Measurements from ENCODE around the gene FRMD4A.
"Not testable (repeated sequence)": the region's sequence is repeated elsewhere in the genome, so short reads cannot be mapped to it uniquely, and the experiment has no call there.

The FRMD4A gene

DNA sequence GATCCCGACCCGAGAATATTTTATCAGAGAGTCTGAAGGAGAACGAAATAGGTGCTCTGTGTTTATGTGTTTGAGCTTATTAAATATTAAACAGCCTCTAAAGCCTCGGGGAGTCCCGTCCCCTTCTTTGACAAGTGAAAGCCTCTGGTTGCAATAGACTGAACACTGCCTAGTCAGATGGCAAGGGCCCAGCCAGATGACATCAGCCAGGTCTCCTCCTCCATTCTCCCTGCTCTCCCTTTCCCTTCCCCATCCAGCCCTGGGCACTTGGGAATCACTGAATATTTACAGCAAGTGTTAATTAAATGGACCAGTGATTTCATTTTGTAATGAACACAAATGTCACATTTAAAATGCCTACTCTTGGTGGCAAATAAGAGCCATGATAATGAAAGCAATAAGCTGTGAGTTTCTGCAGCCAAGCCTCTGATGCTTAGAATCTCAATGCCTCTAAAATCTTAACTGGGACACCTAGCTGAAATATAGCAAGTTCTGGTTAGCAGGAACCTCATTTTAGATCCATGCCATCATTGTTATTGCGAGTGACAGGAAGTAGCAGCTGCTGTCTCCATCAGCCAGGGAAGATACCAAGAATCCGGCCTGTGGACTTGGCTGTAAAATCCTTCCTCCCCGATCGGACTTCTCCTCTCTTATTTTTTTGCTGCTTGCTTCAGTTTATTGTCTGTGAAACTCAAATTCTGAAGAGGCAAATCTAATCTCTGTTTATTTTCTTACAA, 541.8 kb downstream of the FRMD4A start:
- no peak overlapping the region for H3K4me3 ChIP-seq (ENCODE audit: low read length)
- no peak for TF ChIP-seq ZNF274 (IDR thresholded peaks at IDR 0.05; ENCODE audit: low read depth, low read length)

DNA sequence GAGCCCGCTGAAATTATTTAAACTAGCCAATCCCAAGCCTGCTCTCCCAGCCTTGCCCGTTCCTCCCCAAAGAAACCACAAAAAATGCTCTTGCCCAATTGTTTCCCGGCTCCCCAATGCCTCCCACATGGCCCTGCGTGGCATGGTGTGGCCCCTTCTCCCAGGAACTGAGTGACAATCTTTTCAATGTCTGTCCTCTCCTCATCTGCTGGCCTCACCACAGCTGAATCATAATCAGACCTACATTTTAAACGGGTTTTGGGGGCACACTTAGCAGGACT, 542.5 kb downstream of the FRMD4A start:
- H3K4me3 ChIP-seq (ENCODE audit: low read length) = no peak overlapping the region
- no peak for TF ChIP-seq ZNF274 (IDR thresholded peaks at IDR 0.05; ENCODE audit: low read depth, low read length)

DNA sequence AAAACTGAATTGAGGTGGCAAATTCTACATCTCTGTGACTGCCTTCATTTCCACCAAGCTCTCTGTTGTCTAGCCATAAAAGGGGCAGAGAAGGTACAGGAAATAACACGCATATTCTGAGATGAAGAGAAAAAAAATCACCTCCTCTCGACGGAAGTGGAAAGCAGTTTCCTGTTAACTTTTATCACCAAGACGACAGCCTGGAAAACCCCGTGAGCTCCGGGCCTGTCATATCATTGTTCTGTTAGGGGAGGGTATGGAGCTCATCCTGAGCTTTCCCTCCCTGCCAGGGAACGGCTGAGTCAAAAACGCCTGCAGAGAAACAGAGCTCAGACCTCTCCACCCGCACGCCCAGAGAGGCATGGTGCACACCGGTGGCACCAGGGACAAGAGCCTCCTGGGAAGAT, 543.7 kb downstream of the FRMD4A start:
- TF ChIP-seq ZNF274 (IDR thresholded peaks at IDR 0.05; ENCODE audit: low read depth, low read length) = no peak
- H3K4me3 ChIP-seq (ENCODE audit: low read length) = peak overlapping the region; percentile 27; the same call in 1 of the 2 replicates

DNA sequence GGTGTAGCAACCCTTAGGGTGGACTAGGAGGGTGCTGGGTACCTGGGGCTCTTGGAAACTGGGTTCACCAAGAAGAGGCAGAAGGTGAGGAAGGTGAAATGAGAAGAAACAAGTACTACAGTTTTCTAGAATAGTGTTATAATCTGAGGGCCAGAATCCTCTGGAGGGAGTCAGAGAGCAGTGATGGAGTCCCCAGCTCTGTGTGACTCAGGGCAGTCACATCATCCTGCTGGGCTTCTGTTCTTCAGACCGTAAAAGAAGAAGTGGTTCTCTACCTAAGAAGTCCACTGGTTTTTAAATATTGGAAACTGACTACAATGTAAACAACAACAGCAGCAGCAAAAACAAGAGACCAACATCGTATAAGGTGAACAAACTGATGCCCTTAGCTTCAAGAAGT, 546.7 kb downstream of the FRMD4A start:
- no peak overlapping the region for H3K4me3 ChIP-seq (ENCODE audit: low read length)
- TF ChIP-seq ZNF274 (IDR thresholded peaks at IDR 0.05; ENCODE audit: low read depth, low read length) = no peak

DNA sequence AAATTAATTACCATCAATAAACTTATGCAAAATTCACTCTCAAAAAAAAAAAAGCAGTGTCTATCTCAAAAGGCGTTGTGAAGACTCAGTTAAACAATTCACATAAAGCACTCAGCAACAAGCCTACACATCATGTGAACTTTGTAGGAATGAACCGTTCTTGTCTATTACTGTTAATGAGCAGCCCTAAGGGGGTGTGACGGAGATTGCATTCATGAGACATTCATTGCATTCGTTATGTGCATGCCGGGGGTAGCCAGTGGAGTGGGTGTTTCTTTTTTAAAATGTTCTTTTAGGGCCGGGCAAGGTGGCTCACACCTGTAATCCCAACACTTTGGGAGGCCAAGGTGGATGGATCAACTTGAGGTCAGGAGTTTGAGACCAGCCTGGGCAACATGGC, 551.0 kb downstream of the FRMD4A start:
- TF ChIP-seq ZNF274 (IDR thresholded peaks at IDR 0.05; ENCODE audit: low read depth, low read length) = no peak
- no peak overlapping the region for H3K4me3 ChIP-seq (ENCODE audit: low read length)

DNA sequence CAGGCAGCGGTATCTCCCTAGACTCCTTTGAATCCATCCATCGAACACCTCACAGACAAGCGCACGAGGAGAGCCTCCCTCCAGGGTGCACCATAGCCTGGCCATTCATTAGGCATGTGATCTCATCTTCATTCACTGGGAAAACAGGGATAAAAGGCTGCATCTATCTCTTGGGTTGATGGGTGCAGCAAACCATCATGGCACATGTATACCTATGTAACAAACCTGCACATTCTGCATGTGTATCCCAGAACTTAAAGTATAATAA, 552.1 kb downstream of the FRMD4A start:
- H3K4me3 ChIP-seq (ENCODE audit: low read length) = not testable (repeated sequence)

DNA sequence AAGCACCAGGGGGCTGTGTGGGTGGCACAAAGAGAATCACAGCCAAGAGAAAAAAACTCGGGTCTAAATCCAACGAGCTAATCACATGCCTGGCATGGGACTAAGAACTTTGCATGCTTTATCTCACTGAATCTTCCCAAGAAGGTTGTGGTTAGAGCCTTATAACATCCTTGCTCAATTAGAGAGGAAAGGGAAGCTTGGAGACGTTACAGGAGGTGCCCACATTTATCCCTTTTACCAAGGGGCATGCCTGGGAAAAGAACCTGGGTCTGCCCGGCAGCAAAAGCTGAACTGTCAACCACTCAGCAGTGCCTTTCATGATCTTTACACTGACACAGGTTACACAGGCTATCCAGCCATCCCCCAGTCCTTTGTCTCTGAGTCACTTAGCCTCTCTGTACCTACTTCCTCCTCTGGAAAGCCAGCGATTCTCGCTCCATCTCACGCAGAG, 553.8 kb downstream of the FRMD4A start:
- no peak for TF ChIP-seq ZNF274 (IDR thresholded peaks at IDR 0.05; ENCODE audit: low read depth, low read length)
- no peak overlapping the region for H3K4me3 ChIP-seq (ENCODE audit: low read length)

DNA sequence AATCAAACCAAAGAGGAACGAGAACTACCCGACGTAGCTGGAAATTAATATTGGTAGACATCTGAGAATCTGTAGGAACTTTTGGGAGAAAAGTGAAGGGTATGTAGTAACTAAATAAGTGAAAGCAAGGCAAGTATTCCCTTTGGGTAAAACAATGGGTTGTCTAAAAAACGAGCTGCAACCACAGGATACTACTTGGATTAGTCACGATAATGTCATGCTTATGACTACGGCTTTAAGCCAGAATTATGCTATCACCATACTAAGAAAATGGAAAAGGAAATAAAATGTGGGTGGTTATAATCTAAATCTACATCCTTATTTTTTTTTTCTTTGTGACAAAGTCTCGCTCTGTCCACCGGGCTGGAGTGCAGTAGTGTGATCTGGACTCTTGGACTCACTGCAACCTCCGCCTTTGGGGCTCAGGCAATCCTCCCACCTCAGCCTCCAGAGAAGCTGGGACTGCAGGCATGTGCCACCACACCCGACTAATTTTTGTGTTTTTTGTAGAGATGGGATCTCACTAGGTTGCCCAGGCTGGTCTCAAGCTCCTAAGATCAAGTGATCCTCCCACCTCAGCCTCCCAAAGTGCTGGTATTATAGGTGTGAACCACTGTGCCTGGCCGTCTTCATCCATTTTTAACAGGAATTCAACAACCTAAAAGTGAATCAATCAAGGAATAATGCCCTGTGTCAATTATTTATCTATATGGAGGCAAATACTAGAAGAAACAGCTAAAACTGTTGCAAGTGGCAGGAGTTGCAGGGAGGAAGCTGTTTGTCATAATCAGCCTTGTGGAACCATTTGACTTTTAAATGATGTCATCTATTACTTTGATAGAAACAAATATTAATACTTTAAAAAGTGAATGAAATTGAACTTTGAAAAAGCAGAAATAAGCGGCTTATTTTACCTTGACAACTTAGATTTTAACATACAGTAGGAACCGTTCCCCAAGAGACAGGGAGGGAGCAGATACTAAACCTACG, 554.6 kb downstream of the FRMD4A start:
- no peak for TF ChIP-seq ZNF274 (IDR thresholded peaks at IDR 0.05; ENCODE audit: low read depth, low read length)
- no peak overlapping the region for H3K4me3 ChIP-seq (ENCODE audit: low read length)

DNA sequence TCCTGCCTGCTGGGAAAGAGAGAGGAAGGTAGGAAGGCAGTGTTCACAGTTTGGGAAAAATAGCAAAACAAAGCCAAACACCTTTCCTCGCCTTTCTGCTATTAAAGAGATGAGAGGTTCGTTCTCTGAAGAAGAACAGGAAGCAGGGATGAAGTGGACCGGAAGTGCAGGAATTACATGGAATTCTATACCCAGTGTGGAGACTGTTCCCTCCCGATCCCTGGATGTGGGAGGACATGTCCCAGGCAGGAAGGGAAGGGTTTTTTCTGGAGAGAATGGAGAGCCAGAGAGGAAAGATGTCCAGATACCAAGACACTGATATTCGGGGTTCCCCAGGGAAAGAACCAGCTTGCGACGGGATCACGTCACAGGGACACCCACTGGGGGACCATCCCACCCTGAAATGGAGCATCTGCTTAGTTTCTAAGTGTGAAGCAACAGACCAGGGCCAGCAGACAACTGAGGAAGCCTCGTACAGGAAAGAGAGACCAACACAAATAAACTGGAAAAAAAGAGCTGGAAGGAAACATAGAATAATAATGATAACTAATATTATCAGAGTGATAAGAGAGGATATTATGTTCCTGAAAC, 556.3 kb downstream of the FRMD4A start:
- TF ChIP-seq ZNF274 (IDR thresholded peaks at IDR 0.05; ENCODE audit: low read depth, low read length) = no peak
- H3K4me3 ChIP-seq (ENCODE audit: low read length) = no peak overlapping the region

DNA sequence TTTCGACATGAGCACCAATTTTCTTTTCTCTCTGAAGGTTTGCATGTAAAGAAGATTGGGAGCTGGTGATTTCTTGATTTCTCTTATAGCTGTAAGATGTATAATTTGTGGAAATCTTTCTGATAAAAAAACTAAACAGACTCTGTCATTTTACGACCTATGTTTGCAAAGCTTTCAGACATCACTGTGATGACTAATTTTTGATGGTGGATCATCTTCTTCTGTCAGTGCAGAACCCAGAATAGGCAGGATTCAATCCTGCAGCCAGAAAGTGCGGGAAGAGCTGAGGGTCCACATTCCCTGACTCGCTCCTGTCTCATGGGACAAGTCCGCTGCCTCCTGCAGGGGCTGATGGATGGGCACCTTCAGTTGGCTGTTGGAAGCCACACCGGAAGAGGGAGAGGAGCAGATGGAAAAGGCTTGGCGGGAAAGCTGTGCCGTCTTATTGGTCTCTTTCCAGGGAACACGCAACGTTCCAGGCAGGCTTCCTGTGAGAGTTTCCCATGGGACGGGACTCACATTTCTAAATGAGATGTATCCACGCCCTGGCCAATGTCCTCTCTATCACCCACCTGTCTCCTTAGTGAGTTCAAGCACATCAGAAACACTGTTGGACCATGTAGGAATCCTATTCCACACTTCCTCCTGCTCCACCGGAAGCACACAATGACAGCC, 557.1 kb downstream of the FRMD4A start:
- no peak overlapping the region for H3K4me3 ChIP-seq (ENCODE audit: low read length)
- TF ChIP-seq ZNF274 (IDR thresholded peaks at IDR 0.05; ENCODE audit: low read depth, low read length) = no peak

DNA sequence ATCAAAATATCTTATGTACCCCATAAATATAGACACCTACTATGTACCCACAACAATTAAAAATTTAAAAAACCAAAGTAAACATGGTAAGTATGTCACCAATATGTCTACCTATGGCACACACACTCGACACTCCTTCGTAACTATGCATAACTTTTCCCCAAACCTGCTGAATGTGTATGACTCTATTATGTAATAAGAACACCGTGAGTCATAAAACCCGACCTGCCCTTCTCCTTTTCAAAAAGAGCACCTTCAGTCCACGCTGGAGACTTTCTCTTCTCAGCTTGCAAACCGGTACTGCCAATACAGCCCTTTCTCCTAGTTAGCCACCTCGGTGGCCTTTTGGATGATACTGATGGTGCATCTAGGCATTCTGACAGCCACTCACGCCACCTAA, 557.7 kb downstream of the FRMD4A start:
- TF ChIP-seq ZNF274 (IDR thresholded peaks at IDR 0.05; ENCODE audit: low read depth, low read length) = no peak
- H3K4me3 ChIP-seq (ENCODE audit: low read length) = no peak overlapping the region

DNA sequence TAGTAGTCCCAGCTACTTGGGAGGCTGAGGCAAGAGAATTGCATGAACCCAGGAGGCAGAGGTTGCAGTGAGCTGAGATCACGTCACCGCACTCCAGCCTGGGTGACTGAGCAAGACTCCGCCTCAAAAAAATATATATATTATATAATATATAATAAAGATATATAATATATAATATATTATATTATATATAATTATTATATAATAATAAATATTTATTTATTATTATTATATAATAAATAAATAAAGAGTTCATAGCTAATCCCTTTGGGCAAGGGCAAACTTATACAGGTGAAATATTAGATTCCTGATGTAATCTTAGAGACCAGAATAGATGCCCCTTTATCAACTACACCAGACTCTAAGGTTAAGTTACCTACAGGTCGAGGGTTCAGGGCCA, 558.7 kb downstream of the FRMD4A start:
- H3K4me3 ChIP-seq (ENCODE audit: low read length) = no peak overlapping the region

DNA sequence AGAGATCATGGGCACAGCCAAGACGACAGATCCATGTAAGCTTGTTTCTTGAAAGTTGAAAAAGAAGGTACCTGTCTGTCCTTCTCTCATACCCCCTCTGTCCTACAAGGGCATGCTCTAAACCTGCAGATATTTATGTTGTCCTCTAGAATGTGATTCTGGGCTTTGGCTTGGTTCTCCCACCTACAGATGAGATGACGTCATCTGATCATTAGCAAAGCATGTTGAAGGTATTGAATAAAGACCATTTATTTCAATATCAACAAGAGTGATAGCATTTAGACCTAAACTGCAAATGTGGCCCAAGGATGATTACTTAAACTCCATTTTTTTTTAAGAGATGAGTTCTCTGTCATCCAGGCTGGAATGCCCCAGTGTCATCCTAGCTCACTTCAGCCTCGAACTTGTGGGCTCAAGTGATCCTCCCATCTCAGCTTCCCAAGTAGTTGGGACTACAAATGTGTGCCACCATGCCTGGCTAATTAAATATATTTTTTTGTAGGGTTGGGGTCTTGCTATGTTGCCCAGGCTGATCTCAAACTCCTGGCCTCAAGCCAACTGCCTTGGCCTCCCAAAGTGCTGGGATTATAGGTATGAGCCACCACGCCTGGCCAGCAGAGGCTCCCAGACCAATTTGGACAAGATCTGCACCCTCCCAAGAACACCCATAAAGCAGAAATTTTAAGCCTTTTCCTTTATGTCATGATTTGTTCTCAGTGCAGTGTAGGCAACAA, 559.8 kb downstream of the FRMD4A start:
- TF ChIP-seq ZNF274 (IDR thresholded peaks at IDR 0.05; ENCODE audit: low read depth, low read length) = no peak

More for the DNA sequence above, 558.7 kb downstream of the FRMD4A start:
- TF ChIP-seq ZNF274 (IDR thresholded peaks at IDR 0.05; ENCODE audit: low read depth, low read length) = no peak

DNA sequence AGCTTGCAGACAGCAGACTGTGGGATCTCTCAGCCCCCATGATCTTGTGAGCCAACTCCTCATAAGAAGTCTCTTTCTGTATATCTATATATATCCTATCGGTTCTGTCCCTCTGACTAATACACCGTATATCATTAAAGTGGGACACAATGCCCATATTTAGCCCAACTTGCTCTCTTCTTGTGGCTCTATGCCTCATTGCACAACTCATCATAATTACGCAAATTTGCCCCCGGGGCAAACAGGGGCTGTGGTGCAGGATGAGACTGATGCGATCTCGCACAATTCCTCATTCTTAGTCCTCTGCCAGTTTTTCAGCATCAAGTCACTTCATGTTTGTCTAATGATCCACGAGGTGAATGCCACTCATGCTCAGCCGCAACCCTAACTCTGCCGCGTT, 560.8 kb downstream of the FRMD4A start:
- H3K4me3 ChIP-seq (ENCODE audit: low read length) = no peak overlapping the region
- no peak for TF ChIP-seq ZNF274 (IDR thresholded peaks at IDR 0.05; ENCODE audit: low read depth, low read length)

More for the DNA sequence above, 559.8 kb downstream of the FRMD4A start:
- no peak overlapping the region for H3K4me3 ChIP-seq (ENCODE audit: low read length)

Measured in GM08714 (cell line).